NCI-H2196 (cell line): ENCODE data around the gene IL1R2.

Source experiments
- DNase-seq: peaks from one replicate; lab custom pipeline; 2025; ENCODE audit not compliant: unreplicated experiment; lab: John Stamatoyannopoulos, UW

Gene IL1R2

GRCh38 chr2:101991721-101992145, at the start of gene IL1R2:
IL1R2 (plus strand) TSS chr2:101991960; CDS start chr2:102008576, 16,616 bp downstream.
- DNase-seq = no peak

- no peak for DNase-seq
Measured at GRCh38 chr2:101942851-101943250, 48.9 kb upstream of the IL1R2 start.

- DNase-seq = no peak
Measured at GRCh38 chr2:101946372-101947039, 45.3 kb upstream of the IL1R2 start.

GRCh38 chr2:101947374-101947773, 44.4 kb upstream of the IL1R2 start:
- no peak for DNase-seq

- DNase-seq = no peak
Measured at GRCh38 chr2:101948625-101949155, 43.1 kb upstream of the IL1R2 start.

GRCh38 chr2:101949304-101949703, 42.5 kb upstream of the IL1R2 start:
- DNase-seq = no peak

GRCh38 chr2:101951296-101951695, 40.5 kb upstream of the IL1R2 start:
- no peak for DNase-seq

GRCh38 chr2:101952551-101952950, 39.2 kb upstream of the IL1R2 start:
- DNase-seq = no peak

- DNase-seq = no peak
Measured at GRCh38 chr2:101956465-101957438, 35.0 kb upstream of the IL1R2 start.

- DNase-seq = no peak
Measured at GRCh38 chr2:101958061-101958460, 33.7 kb upstream of the IL1R2 start.

GRCh38 chr2:101960819-101961337, 30.9 kb upstream of the IL1R2 start:
- no peak for DNase-seq

- DNase-seq = no peak
Measured at GRCh38 chr2:101961338-101962191, 30.2 kb upstream of the IL1R2 start.

- no peak for DNase-seq
Measured at GRCh38 chr2:101962309-101962708, 29.5 kb upstream of the IL1R2 start.

- DNase-seq = no peak
Measured at GRCh38 chr2:101963198-101963597, 28.6 kb upstream of the IL1R2 start.

GRCh38 chr2:101967826-101968513, 23.8 kb upstream of the IL1R2 start:
- peak; percentile 47 for DNase-seq

GRCh38 chr2:101969723-101970122, 22.0 kb upstream of the IL1R2 start:
- DNase-seq = no peak

- no peak for DNase-seq
Measured at GRCh38 chr2:101970901-101971300, 20.9 kb upstream of the IL1R2 start.

- no peak for DNase-seq
Measured at GRCh38 chr2:101971836-101972235, 19.9 kb upstream of the IL1R2 start.

- DNase-seq = no peak
Measured at GRCh38 chr2:101972621-101973434, 18.9 kb upstream of the IL1R2 start.
